Fibroblast of upper back skin (primary cell): ENCODE data around the gene PLA2G2D.
"Not testable (repeated sequence)": the region's sequence is repeated elsewhere in the genome, so short reads cannot be mapped to it uniquely, and the experiment has no call there.

Source experiments
- DNase-seq: peaks from one replicate; pipeline ENCODE4 v3.0.0-alpha.2; 2013

Gene PLA2G2D

GRCh38 chr1:20142001-20142710 lies 22.8 kb upstream of the PLA2G2D start:
- no peak for DNase-seq

- no peak for DNase-seq
These were observed 22.1 kb upstream of the PLA2G2D start for GRCh38 chr1:20141466-20141865.

GRCh38 chr1:20141001-20141400 lies 21.7 kb upstream of the PLA2G2D start:
- no peak for DNase-seq

- DNase-seq, result no peak
These were observed 20.7 kb upstream of the PLA2G2D start for GRCh38 chr1:20139776-20140612.

GRCh38 chr1:20138961-20139550 lies 19.7 kb upstream of the PLA2G2D start, which contains the start of gene PLA2G2F:
Gene PLA2G2F, plus strand, starts transcription at chr1:20139323. Its CDS starts 105 bp downstream, at chr1:20139428.
- DNase-seq, result no peak

- no peak for DNase-seq
These were observed 19.0 kb upstream of the PLA2G2D start for GRCh38 chr1:20138346-20138745.

GRCh38 chr1:20137604-20138003 lies 18.3 kb upstream of the PLA2G2D start:
- no peak for DNase-seq

GRCh38 chr1:20137055-20137454 lies 17.7 kb upstream of the PLA2G2D start:
- DNase-seq, result no peak

- no peak for DNase-seq
These were observed 16.9 kb upstream of the PLA2G2D start for GRCh38 chr1:20136249-20136648.

GRCh38 chr1:20134995-20135394 lies 15.7 kb upstream of the PLA2G2D start:
- DNase-seq, result no peak

- not testable (repeated sequence) for DNase-seq
These were observed 11.2 kb upstream of the PLA2G2D start for GRCh38 chr1:20130518-20130917.

GRCh38 chr1:20126806-20127440 lies 7.6 kb upstream of the PLA2G2D start:
- no peak for DNase-seq

GRCh38 chr1:20126041-20126805 lies 6.9 kb upstream of the PLA2G2D start:
- no peak for DNase-seq

- no peak for DNase-seq
These were observed 5.8 kb upstream of the PLA2G2D start for GRCh38 chr1:20125100-20125499.

- DNase-seq, result peak; percentile 73
These were observed 5.2 kb upstream of the PLA2G2D start for GRCh38 chr1:20124456-20125057.

GRCh38 chr1:20123722-20124455 lies 4.6 kb upstream of the PLA2G2D start:
- DNase-seq, result no peak

- no peak for DNase-seq
These were observed 1.5 kb upstream of the PLA2G2D start for GRCh38 chr1:20120796-20121195.

- no peak for DNase-seq
These were observed 2.1 kb downstream of the PLA2G2D start for GRCh38 chr1:20117236-20117635.

- DNase-seq, result no peak
These were observed 3.4 kb downstream of the PLA2G2D start for GRCh38 chr1:20115916-20116315.

- DNase-seq, result no peak
These were observed 3.9 kb downstream of the PLA2G2D start for GRCh38 chr1:20115479-20115878.

GRCh38 chr1:20114021-20114648 lies 5.2 kb downstream of the PLA2G2D start:
- no peak for DNase-seq
